Stomach (tissue), 4 donors: ENCODE results near the gene KIAA0408.

Source experiments
- EP300 ChIP-seq: sonication (generic); formaldehyde crosslinking; IDR thresholded peaks from one replicate; pipeline ENCODE4 v1.6.1; 2017; ENCODE audit warnings: antibody characterized with exemption
- POLR2A ChIP-seq, 4 donors: fragments of 450-650 bp; IDR thresholded peaks; one replicate each; pipeline ENCODE4 v1.6.1; 2016; ENCODE audit warnings: antibody characterized with exemption in 4 of 4, control low read depth in 2 of 4, mild to moderate bottlenecking in 1 of 4, moderate library complexity in 1 of 4
- POLR2AphosphoS5 ChIP-seq, 3 donors: sonication (generic); formaldehyde crosslinking; IDR thresholded peaks; one replicate each; pipeline ENCODE4 v1.6.1; 2016; ENCODE audit warnings: antibody characterized with exemption in 3 of 3
- TF ChIP-seq, protein P1 (sequence below), 7 experiments: fragments of 450-650 bp in 4 of 7; fragments of 200-600 bp in 3 of 7; sonication (generic) in 3 of 7; IDR thresholded peaks; one replicate each; pipeline ENCODE4 v1.5.1; 2016 to 2019; ENCODE audit warnings: antibody characterized with exemption in 7 of 7, control low read depth in 2 of 7, mild to moderate bottlenecking in 1 of 7

DNA sequence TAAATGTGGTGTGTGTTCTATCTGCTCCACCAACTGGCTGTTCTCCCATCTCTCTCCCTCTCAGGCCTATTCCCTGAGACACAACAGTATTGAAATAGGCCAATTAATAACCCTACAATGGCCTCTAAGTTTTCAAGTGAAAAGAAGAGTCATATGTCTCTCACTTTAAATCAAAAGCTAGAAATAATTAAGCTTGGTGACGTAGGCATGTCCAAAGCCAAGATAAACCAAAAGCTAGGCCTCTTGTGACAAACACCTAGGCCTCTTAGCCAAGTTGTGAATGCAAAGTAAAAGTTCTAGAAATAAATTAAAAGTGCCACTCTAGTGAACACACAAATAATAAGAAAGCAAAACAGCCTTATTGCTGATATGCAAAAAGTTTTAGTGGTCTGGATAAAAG lies 30.1 kb upstream of the KIAA0408 start:
- TF ChIP-seq, protein P1, sequence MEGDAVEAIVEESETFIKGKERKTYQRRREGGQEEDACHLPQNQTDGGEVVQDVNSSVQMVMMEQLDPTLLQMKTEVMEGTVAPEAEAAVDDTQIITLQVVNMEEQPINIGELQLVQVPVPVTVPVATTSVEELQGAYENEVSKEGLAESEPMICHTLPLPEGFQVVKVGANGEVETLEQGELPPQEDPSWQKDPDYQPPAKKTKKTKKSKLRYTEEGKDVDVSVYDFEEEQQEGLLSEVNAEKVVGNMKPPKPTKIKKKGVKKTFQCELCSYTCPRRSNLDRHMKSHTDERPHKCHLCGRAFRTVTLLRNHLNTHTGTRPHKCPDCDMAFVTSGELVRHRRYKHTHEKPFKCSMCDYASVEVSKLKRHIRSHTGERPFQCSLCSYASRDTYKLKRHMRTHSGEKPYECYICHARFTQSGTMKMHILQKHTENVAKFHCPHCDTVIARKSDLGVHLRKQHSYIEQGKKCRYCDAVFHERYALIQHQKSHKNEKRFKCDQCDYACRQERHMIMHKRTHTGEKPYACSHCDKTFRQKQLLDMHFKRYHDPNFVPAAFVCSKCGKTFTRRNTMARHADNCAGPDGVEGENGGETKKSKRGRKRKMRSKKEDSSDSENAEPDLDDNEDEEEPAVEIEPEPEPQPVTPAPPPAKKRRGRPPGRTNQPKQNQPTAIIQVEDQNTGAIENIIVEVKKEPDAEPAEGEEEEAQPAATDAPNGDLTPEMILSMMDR (IDR thresholded peaks at IDR 0.05), result no peak
- TF ChIP-seq POLR2A (IDR thresholded peaks at IDR 0.05) (no peak), POLR2AphosphoS5 (IDR thresholded peaks at IDR 0.05) (no peak), EP300 (no peak)
